ENCODE measurements around the gene ZNF777.
A peak's percentile ranks its signal among the peaks of the same experiment; 100 is the strongest.

ZNF777 gene

GRCh38 chr7:149459201-149459539 is 1.7 kb downstream of the ZNF777 start:
- peaks cover 37% of the 10 kb centered on the region for H3K79me1 ChIP-seq (replicated peaks; ENCODE audit: low read length, poor library complexity, severe bottlenecking)
- 19% methylated on average over 14 of the region's 17 CpGs for WGBS

GRCh38 chr7:149458235-149458634 is 2.6 kb downstream of the ZNF777 start:
- Histone ChIP-seq H3K36me3 (ENCODE audit: control insufficient read depth in 1 of 2, insufficient read depth in 2 of 2, low read depth in 1 of 2, low read length in 2 of 2) (peaks cover 34 to 37% of the 10 kb centered on the region in 2 experiments), H3K23ac (ENCODE audit: low read length in 2 of 2) (no peak overlapping the region), H2AK5ac (ENCODE audit: low read length, severe bottlenecking) (no peak overlapping the region), H3K9ac (ENCODE audit: low read length) (peak overlapping the region; percentile 81), H3K4me1 (ENCODE audit: control insufficient read depth, insufficient read depth, low read depth, low read length) (peaks cover 9% of the 10 kb centered on the region), H2AFZ (ENCODE audit: low read depth, low read length) (no peak overlapping the region), H3K27ac (ENCODE audit: low read length, poor library complexity, severe bottlenecking) (no peak overlapping the region), H3K79me1 (replicated peaks; ENCODE audit: low read length, poor library complexity, severe bottlenecking) (peaks cover 42% of the 10 kb centered on the region), H4K91ac (ENCODE audit: low read length) (no peak overlapping the region), H3K9me3 (ENCODE audit: control insufficient read depth, low read length) (no peaks in the 10 kb centered on the region), H3K4ac (ENCODE audit: low read depth in 1 of 2, low read length in 2 of 2) (no peak overlapping the region), H3K27me3 (ENCODE audit: control insufficient read depth in 1 of 2, insufficient read depth in 1 of 2, low read length in 2 of 2) (no peaks in the 10 kb centered on the region), H3K14ac (ENCODE audit: low read length in 2 of 2) (no peak overlapping the region), H2BK5ac (ENCODE audit: low read depth, low read length, poor library complexity, severe bottlenecking) (no peak overlapping the region), H2BK120ac (ENCODE audit: low read depth, low read length) (no peak overlapping the region), H2BK15ac (ENCODE audit: low read depth, poor library complexity, severe bottlenecking) (no peak overlapping the region), H4K8ac (ENCODE audit: low read length) (no peak overlapping the region), H3K18ac (ENCODE audit: low read depth in 1 of 2, low read length in 2 of 2) (no peak overlapping the region), H2BK12ac (ENCODE audit: low read length in 2 of 2) (no peak overlapping the region), H3K4me3 (ENCODE audit: insufficient read depth in 1 of 2, low read depth in 1 of 2, low read length in 2 of 2) (peak overlapping the region in 1 of 2 experiments; percentile 77), H3K4me2 (ENCODE audit: low read length, poor library complexity, severe bottlenecking) (no peak overlapping the region)
- DNase-seq: no peak
- WGBS: 82% methylated on average over 3 of the region's 3 CpGs

More at GRCh38 chr7:149459201-149459539, 1.7 kb downstream of the ZNF777 start:
- H3K9ac ChIP-seq (ENCODE audit: low read length): peak overlapping the region; percentile 81
- H3K4me2 ChIP-seq (ENCODE audit: low read length, poor library complexity, severe bottlenecking): peak overlapping the region; percentile 92
- H3K14ac ChIP-seq (ENCODE audit: low read length in 2 of 2): no peak overlapping the region
- peaks cover 9% of the 10 kb centered on the region for H3K4me1 ChIP-seq (ENCODE audit: control insufficient read depth, insufficient read depth, low read depth, low read length)
- no peak overlapping the region for H2BK12ac ChIP-seq (ENCODE audit: low read length in 2 of 2)
- H2BK5ac ChIP-seq (ENCODE audit: low read depth, low read length, poor library complexity, severe bottlenecking): no peak overlapping the region
- H4K91ac ChIP-seq (ENCODE audit: low read length): no peak overlapping the region
- H3K36me3 ChIP-seq (ENCODE audit: control insufficient read depth in 1 of 2, insufficient read depth in 2 of 2, low read depth in 1 of 2, low read length in 2 of 2): peaks cover 25 to 27% of the 10 kb centered on the region in 2 experiments
- no peaks in the 10 kb centered on the region for H3K27me3 ChIP-seq (ENCODE audit: control insufficient read depth in 1 of 2, insufficient read depth in 1 of 2, low read length in 2 of 2)
- no peaks in the 10 kb centered on the region for H3K9me3 ChIP-seq (ENCODE audit: control insufficient read depth, low read length)
- H2BK15ac ChIP-seq (ENCODE audit: low read depth, poor library complexity, severe bottlenecking): no peak overlapping the region
- peak overlapping the region; percentile 55 for H4K8ac ChIP-seq (ENCODE audit: low read length)
- peak overlapping the region; percentile 77 to 91 for H3K4me3 ChIP-seq (ENCODE audit: insufficient read depth in 1 of 2, low read depth in 1 of 2, low read length in 2 of 2)
- H3K27ac ChIP-seq (ENCODE audit: low read length, poor library complexity, severe bottlenecking): no peak overlapping the region
- no peak overlapping the region for H2BK120ac ChIP-seq (ENCODE audit: low read depth, low read length)
- no peak overlapping the region for H2AK5ac ChIP-seq (ENCODE audit: low read length, severe bottlenecking)
- peak overlapping the region; percentile 56 for H2AFZ ChIP-seq (ENCODE audit: low read depth, low read length)
- peak overlapping the region in 1 of 2 experiments; percentile 93 for H3K23ac ChIP-seq (ENCODE audit: low read length in 2 of 2)
- DNase-seq: no peak
- peak overlapping the region in 1 of 2 experiments; percentile 42 for H3K4ac ChIP-seq (ENCODE audit: low read depth in 1 of 2, low read length in 2 of 2)
- peak overlapping the region in 1 of 2 experiments; percentile 56 for H3K18ac ChIP-seq (ENCODE audit: low read depth in 1 of 2, low read length in 2 of 2)

- H3K4me1 ChIP-seq (ENCODE audit: control insufficient read depth, insufficient read depth, low read depth, low read length): peaks cover 9% of the 10 kb centered on the region
- no peak overlapping the region for H2BK12ac ChIP-seq (ENCODE audit: low read length in 2 of 2)
- H3K23ac ChIP-seq (ENCODE audit: low read length in 2 of 2): no peak overlapping the region
- no peak overlapping the region for H3K9ac ChIP-seq (ENCODE audit: low read length)
- no peak overlapping the region for H4K91ac ChIP-seq (ENCODE audit: low read length)
- no peak overlapping the region for H2BK5ac ChIP-seq (ENCODE audit: low read depth, low read length, poor library complexity, severe bottlenecking)
- H2AFZ ChIP-seq (ENCODE audit: low read depth, low read length): no peak overlapping the region
- no peak overlapping the region for H3K4me3 ChIP-seq (ENCODE audit: insufficient read depth in 1 of 2, low read depth in 1 of 2, low read length in 2 of 2)
- peaks cover 45% of the 10 kb centered on the region for H3K79me1 ChIP-seq (replicated peaks; ENCODE audit: low read length, poor library complexity, severe bottlenecking)
- no peak overlapping the region for H3K27ac ChIP-seq (ENCODE audit: low read length, poor library complexity, severe bottlenecking)
- no peaks in the 10 kb centered on the region for H3K27me3 ChIP-seq (ENCODE audit: control insufficient read depth in 1 of 2, insufficient read depth in 1 of 2, low read length in 2 of 2)
- no CpG with 5 or more reads among the region's 1 CpG for WGBS
- no peak for DNase-seq
- no peak overlapping the region for H2BK15ac ChIP-seq (ENCODE audit: low read depth, poor library complexity, severe bottlenecking)
- peaks cover 34 to 40% of the 10 kb centered on the region in 2 experiments for H3K36me3 ChIP-seq (ENCODE audit: control insufficient read depth in 1 of 2, insufficient read depth in 2 of 2, low read depth in 1 of 2, low read length in 2 of 2)
- no peak overlapping the region for H3K18ac ChIP-seq (ENCODE audit: low read depth in 1 of 2, low read length in 2 of 2)
- no peak overlapping the region for H3K4ac ChIP-seq (ENCODE audit: low read depth in 1 of 2, low read length in 2 of 2)
- H4K8ac ChIP-seq (ENCODE audit: low read length): no peak overlapping the region
- no peak overlapping the region for H2AK5ac ChIP-seq (ENCODE audit: low read length, severe bottlenecking)
- no peak overlapping the region for H2BK120ac ChIP-seq (ENCODE audit: low read depth, low read length)
- no peaks in the 10 kb centered on the region for H3K9me3 ChIP-seq (ENCODE audit: control insufficient read depth, low read length)
- no peak overlapping the region for H3K4me2 ChIP-seq (ENCODE audit: low read length, poor library complexity, severe bottlenecking)
- no peak overlapping the region for H3K14ac ChIP-seq (ENCODE audit: low read length in 2 of 2)
Measured at GRCh38 chr7:149457766-149458165, 3.1 kb downstream of the ZNF777 start.

- H2AFZ ChIP-seq (ENCODE audit: low read depth, low read length): no peak overlapping the region
- no peak overlapping the region for H3K18ac ChIP-seq (ENCODE audit: low read depth in 1 of 2, low read length in 2 of 2)
- no peak overlapping the region for H3K14ac ChIP-seq (ENCODE audit: low read length in 2 of 2)
- H3K27me3 ChIP-seq (ENCODE audit: control insufficient read depth in 1 of 2, insufficient read depth in 1 of 2, low read length in 2 of 2): no peaks in the 10 kb centered on the region
- peaks cover 9% of the 10 kb centered on the region for H3K4me1 ChIP-seq (ENCODE audit: control insufficient read depth, insufficient read depth, low read depth, low read length)
- no peak overlapping the region for H4K8ac ChIP-seq (ENCODE audit: low read length)
- no peak overlapping the region for H3K9ac ChIP-seq (ENCODE audit: low read length)
- H4K91ac ChIP-seq (ENCODE audit: low read length): no peak overlapping the region
- H3K27ac ChIP-seq (ENCODE audit: low read length, poor library complexity, severe bottlenecking): no peak overlapping the region
- no peak overlapping the region for H2BK120ac ChIP-seq (ENCODE audit: low read depth, low read length)
- no peak overlapping the region for H3K4me3 ChIP-seq (ENCODE audit: insufficient read depth in 1 of 2, low read depth in 1 of 2, low read length in 2 of 2)
- no peak overlapping the region for H3K4ac ChIP-seq (ENCODE audit: low read depth in 1 of 2, low read length in 2 of 2)
- no peak overlapping the region for H2BK15ac ChIP-seq (ENCODE audit: low read depth, poor library complexity, severe bottlenecking)
- H3K79me1 ChIP-seq (replicated peaks; ENCODE audit: low read length, poor library complexity, severe bottlenecking): peaks cover 45% of the 10 kb centered on the region
- no peaks in the 10 kb centered on the region for H3K9me3 ChIP-seq (ENCODE audit: control insufficient read depth, low read length)
- no peak overlapping the region for H3K23ac ChIP-seq (ENCODE audit: low read length in 2 of 2)
- DNase-seq: no peak
- no peak overlapping the region for H2BK12ac ChIP-seq (ENCODE audit: low read length in 2 of 2)
- 97% methylated on average over 10 of the region's 11 CpGs for WGBS
- no peak overlapping the region for H3K4me2 ChIP-seq (ENCODE audit: low read length, poor library complexity, severe bottlenecking)
- no peak overlapping the region for H2BK5ac ChIP-seq (ENCODE audit: low read depth, low read length, poor library complexity, severe bottlenecking)
- peaks cover 34 to 43% of the 10 kb centered on the region in 2 experiments for H3K36me3 ChIP-seq (ENCODE audit: control insufficient read depth in 1 of 2, insufficient read depth in 2 of 2, low read depth in 1 of 2, low read length in 2 of 2)
- H2AK5ac ChIP-seq (ENCODE audit: low read length, severe bottlenecking): no peak overlapping the region
Measured at GRCh38 chr7:149456506-149457421, 4.1 kb downstream of the ZNF777 start.

Data from mesenchymal stem cell (in vitro differentiated cells and primary cell).